Liver (tissue), 9 donors: ENCODE measurements around the gene DIS3L2. TPM values are rescaled to one million over a fixed set of nuclear protein-coding genes. Genes with fewer than 3 reads are reported as not detected.

Experiments
- DNase-seq: peaks from one replicate; pipeline ENCODE4 v3.0.0-alpha.2; 2017; ENCODE audit warnings: low spot score
- H3K27ac ChIP-seq, 2 donors: one replicate each; pipeline ENCODE4 v1.7.0; 2013; ENCODE audit warnings: inconsistent platforms in 2 of 2, low read length in 2 of 2, control low read depth in 1 of 2, low read depth in 1 of 2, mild to moderate bottlenecking in 1 of 2
- H3K27me3 ChIP-seq, 4 donors: one replicate each; pipeline versions ENCODE4 v1.6.1 to v1.7.0; 2013; ENCODE audit warnings: low read length in 3 of 4, inconsistent platforms in 1 of 4, mild to moderate bottlenecking in 1 of 4, moderate library complexity in 1 of 4; ENCODE audit not compliant: control insufficient read depth in 4 of 4, insufficient read depth in 4 of 4
- H3K36me3 ChIP-seq, 4 donors: one replicate each; pipeline versions ENCODE4 v1.6.1 to v1.7.0; 2013; ENCODE audit warnings: low read length in 3 of 4, mild to moderate bottlenecking in 3 of 4, low read depth in 1 of 4, moderate library complexity in 1 of 4; ENCODE audit not compliant: control insufficient read depth in 4 of 4, insufficient read depth in 3 of 4
- H3K4me1 ChIP-seq, 4 donors: one replicate each; pipeline versions ENCODE4 v1.6.1 to v1.7.0; 2013; ENCODE audit warnings: low read length in 3 of 4, mild to moderate bottlenecking in 3 of 4, moderate library complexity in 1 of 4; ENCODE audit not compliant: control insufficient read depth in 4 of 4, insufficient read depth in 4 of 4
- H3K4me3 ChIP-seq, 3 donors: one replicate each; pipeline versions ENCODE4 v1.6.1 to v1.7.0; 2013; ENCODE audit warnings: low read length in 3 of 3, control low read depth in 1 of 3, low read depth in 1 of 3, mild to moderate bottlenecking in 1 of 3
- H3K9ac ChIP-seq, 2 donors: one replicate each; pipeline ENCODE4 v1.7.0; 2013; ENCODE audit warnings: low read length in 2 of 2, mild to moderate bottlenecking in 2 of 2, moderate library complexity in 2 of 2, control low read depth in 1 of 2, low read depth in 1 of 2
- H3K9me3 ChIP-seq, 4 donors: one replicate each; pipeline versions ENCODE4 v1.6.1 to v1.7.0; 2013; ENCODE audit warnings: low read length in 3 of 4; ENCODE audit not compliant: control insufficient read depth in 4 of 4
- ATF3 ChIP-seq: IDR thresholded peaks from 2 replicates; pipeline ENCODE4 v1.6.1; 2016; ENCODE audit warnings: antibody characterized with exemption
- CTCF ChIP-seq: fragments of 150-350 bp; IDR thresholded peaks from 2 replicates; pipeline ENCODE4 v1.5.1; 2017; ENCODE audit warnings: improper control_type of control experiment, low read depth, low read length; ENCODE audit not compliant: missing input control
- EGR1 ChIP-seq, 2 donors: IDR thresholded peaks; 2 replicates each; pipeline ENCODE4 v1.6.1; 2016 to 2018; ENCODE audit warnings: antibody characterized with exemption in 2 of 2, low read depth in 2 of 2
- FOXA1 ChIP-seq: IDR thresholded peaks from 2 replicates; pipeline ENCODE4 v1.6.1; 2016; ENCODE audit warnings: antibody characterized with exemption
- FOXA2 ChIP-seq: IDR thresholded peaks from 2 replicates; pipeline ENCODE4 v1.6.1; 2016; ENCODE audit warnings: antibody characterized with exemption
- GABPA ChIP-seq, 2 donors: IDR thresholded peaks in 1 of 2; conservative IDR thresholded peaks in 1 of 2; 2 replicates each; pipeline ENCODE4 v1.6.1; 2016; ENCODE audit warnings: antibody characterized with exemption in 2 of 2, mild to moderate bottlenecking in 1 of 2, moderate library complexity in 1 of 2
- HNF4A ChIP-seq, 2 donors: conservative IDR thresholded peaks; 2 replicates each; pipeline ENCODE4 v1.6.1; 2016; ENCODE audit warnings: antibody characterized with exemption in 2 of 2, mild to moderate bottlenecking in 2 of 2
- HNF4G ChIP-seq: IDR thresholded peaks from 2 replicates; pipeline ENCODE4 v1.6.1; 2016; ENCODE audit warnings: antibody characterized with exemption
- JUND ChIP-seq, 2 donors: IDR thresholded peaks; 2 replicates each; pipeline ENCODE4 v1.6.1; 2016; ENCODE audit warnings: antibody characterized with exemption in 2 of 2
- NR2F2 ChIP-seq: IDR thresholded peaks from 2 replicates; pipeline ENCODE4 v1.6.1; 2016; ENCODE audit warnings: antibody characterized with exemption
- RAD21 ChIP-seq, 2 donors: IDR thresholded peaks; 2 replicates each; pipeline ENCODE4 v1.6.1; 2016; ENCODE audit warnings: antibody characterized with exemption in 2 of 2, mild to moderate bottlenecking in 2 of 2
- RXRA ChIP-seq, 2 donors: IDR thresholded peaks; 2 replicates each; pipeline ENCODE4 v1.6.1; 2017 to 2018; ENCODE audit warnings: antibody characterized with exemption in 2 of 2, mild to moderate bottlenecking in 1 of 2
- SP1 ChIP-seq: IDR thresholded peaks from 2 replicates; pipeline ENCODE4 v1.6.1; 2018; ENCODE audit warnings: antibody characterized with exemption, mild to moderate bottlenecking
- TAF1 ChIP-seq: conservative IDR thresholded peaks from 2 replicates; pipeline ENCODE4 v1.6.1; 2016; ENCODE audit warnings: antibody characterized with exemption, mild to moderate bottlenecking
- YY1 ChIP-seq: IDR thresholded peaks from 2 replicates; pipeline ENCODE4 v1.6.1; 2016; ENCODE audit warnings: antibody characterized with exemption, mild to moderate bottlenecking
- WGBS: extraction: QIAGEN DNeasy Blood & Tissue Kit; methylation state at CpG from one replicate; pipeline ENCODE4 v1.1.7; 2013; 5-methylcytosine and 5-hydroxymethylcytosine counted together
- polyA plus RNA-seq, 2 donors: library from polyadenylated mRNA; stranded (reverse) in 1 of 2; unstranded in 1 of 2; fragments of 200-250 nt in 1 of 2; fragments of >200 nt in 1 of 2; fragmentation: Nextera tagmentation in 1 of 2; extraction: Ambion mirVana in 1 of 2; gene quantifications; one replicate each; pipeline versions ENCODE4 v1.2.1 to v1.2.3, GENCODE V29; 2013 to 2015
- total RNA-seq, 2 donors: library from RNA; depleted of rRNA; stranded (reverse); fragments of >200 nt; gene quantifications; one replicate each; pipeline ENCODE4 v1.2.3, GENCODE V29; 2014
- TF ChIP-seq, protein P1 (sequence below): IDR thresholded peaks from 2 replicates; pipeline ENCODE4 v1.6.1; 2016; ENCODE audit warnings: antibody characterized with exemption
- TF ChIP-seq, protein P2 (sequence below): IDR thresholded peaks from 2 replicates; pipeline ENCODE4 v1.6.1; 2016; ENCODE audit warnings: antibody characterized with exemption
- donor health status: healthy.
- donor health status: healthy.
- donor health status: healthy.
- donor health status: healthy.
- donor health status: healthy.

Gene DIS3L2
- total and polyA plus RNA-seq, 4 donors: 5.7 to 21.5 (median 8.8) TPM

GRCh38 chr2:232085826-232086425, 124.4 kb downstream of the DIS3L2 start:
- no peaks in the 10 kb centered on the region for H3K27me3 ChIP-seq
- H3K9me3 ChIP-seq: no peaks in the 10 kb centered on the region
- no peak for DNase-seq
- H3K9ac ChIP-seq: no peak overlapping the region
- H3K27ac ChIP-seq: no peak overlapping the region
- peaks cover 0 to 6% (median 0%) of the 10 kb centered on the region in 4 donors for H3K36me3 ChIP-seq
- WGBS: 97% methylated on average over 16 of the region's 16 CpGs
- no peak overlapping the region for H3K4me3 ChIP-seq
- no peak for TF ChIP-seq ATF3
- H3K4me1 ChIP-seq: no peaks in the 10 kb centered on the region

GRCh38 chr2:232088771-232089170, 127.3 kb downstream of the DIS3L2 start:
- Histone ChIP-seq H3K9me3 (no peaks in the 10 kb centered on the region), H3K4me3 (no peak overlapping the region), H3K27me3 (no peaks in the 10 kb centered on the region), H3K4me1 (no peaks in the 10 kb centered on the region), H3K36me3 (peaks cover 0 to 6% (median 0%) of the 10 kb centered on the region in 4 donors), H3K9ac (no peak overlapping the region), H3K27ac (no peak overlapping the region)
- no peak for DNase-seq
- 77% methylated on average over 5 of the region's 5 CpGs for WGBS
- no peak for TF ChIP-seq FOXA2
- no peak for TF ChIP-seq HNF4G
- TF ChIP-seq, protein P1, sequence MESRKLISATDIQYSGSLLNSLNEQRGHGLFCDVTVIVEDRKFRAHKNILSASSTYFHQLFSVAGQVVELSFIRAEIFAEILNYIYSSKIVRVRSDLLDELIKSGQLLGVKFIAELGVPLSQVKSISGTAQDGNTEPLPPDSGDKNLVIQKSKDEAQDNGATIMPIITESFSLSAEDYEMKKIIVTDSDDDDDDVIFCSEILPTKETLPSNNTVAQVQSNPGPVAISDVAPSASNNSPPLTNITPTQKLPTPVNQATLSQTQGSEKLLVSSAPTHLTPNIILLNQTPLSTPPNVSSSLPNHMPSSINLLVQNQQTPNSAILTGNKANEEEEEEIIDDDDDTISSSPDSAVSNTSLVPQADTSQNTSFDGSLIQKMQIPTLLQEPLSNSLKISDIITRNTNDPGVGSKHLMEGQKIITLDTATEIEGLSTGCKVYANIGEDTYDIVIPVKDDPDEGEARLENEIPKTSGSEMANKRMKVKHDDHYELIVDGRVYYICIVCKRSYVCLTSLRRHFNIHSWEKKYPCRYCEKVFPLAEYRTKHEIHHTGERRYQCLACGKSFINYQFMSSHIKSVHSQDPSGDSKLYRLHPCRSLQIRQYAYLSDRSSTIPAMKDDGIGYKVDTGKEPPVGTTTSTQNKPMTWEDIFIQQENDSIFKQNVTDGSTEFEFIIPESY: no peak
- no peak for TF ChIP-seq HNF4A (conservative IDR thresholded peaks at IDR 0.05)
- no peak for TF ChIP-seq RXRA (IDR thresholded peaks at IDR 0.05)
- TF ChIP-seq SP1: no peak
- no peak for TF ChIP-seq NR2F2
- no peak for TF ChIP-seq RAD21 (IDR thresholded peaks at IDR 0.05)
- no peak for TF ChIP-seq JUND (IDR thresholded peaks at IDR 0.05)
- no peak for TF ChIP-seq EGR1 (IDR thresholded peaks at IDR 0.05; ENCODE audit: low read depth in 2 of 2)
- TF ChIP-seq, protein P2, sequence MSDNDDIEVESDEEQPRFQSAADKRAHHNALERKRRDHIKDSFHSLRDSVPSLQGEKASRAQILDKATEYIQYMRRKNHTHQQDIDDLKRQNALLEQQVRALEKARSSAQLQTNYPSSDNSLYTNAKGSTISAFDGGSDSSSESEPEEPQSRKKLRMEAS: no peak
- TF ChIP-seq TAF1: no peak

- TF ChIP-seq RAD21 (IDR thresholded peaks at IDR 0.05): no peak
- TF ChIP-seq CTCF: no peak
- TF ChIP-seq ATF3: no peak
- TF ChIP-seq, protein P2: no peak
- no peak for TF ChIP-seq FOXA1
- no peak for TF ChIP-seq HNF4G
- TF ChIP-seq GABPA (IDR thresholded peaks at IDR 0.05 in 1 of 2, conservative IDR thresholded peaks at IDR 0.05 in 1 of 2): no peak
- TF ChIP-seq HNF4A (conservative IDR thresholded peaks at IDR 0.05): no peak
- no peak for TF ChIP-seq TAF1
- TF ChIP-seq YY1: no peak
- no peak for TF ChIP-seq FOXA2
- no peak for TF ChIP-seq NR2F2
- TF ChIP-seq EGR1 (IDR thresholded peaks at IDR 0.05; ENCODE audit: low read depth in 2 of 2): no peak
- TF ChIP-seq SP1: no peak
- TF ChIP-seq JUND (IDR thresholded peaks at IDR 0.05): no peak
- TF ChIP-seq, protein P1: no peak
- Histone ChIP-seq H3K36me3 (peaks cover 0 to 7% (median under 1%) of the 10 kb centered on the region in 4 donors), H3K9ac (no peak overlapping the region), H3K9me3 (no peaks in the 10 kb centered on the region), H3K4me1 (no peaks in the 10 kb centered on the region), H3K27me3 (no peaks in the 10 kb centered on the region), H3K27ac (no peak overlapping the region), H3K4me3 (no peak overlapping the region)
- WGBS: 97% methylated on average over 3 of the region's 3 CpGs
- no peak for DNase-seq
Observed at GRCh38 chr2:232094201-232094600, 132.7 kb downstream of the DIS3L2 start.
